Mucosa of descending colon (tissue), 3 donors: ENCODE measurements around the gene DNAI2. TPM values are rescaled to one million over a fixed set of nuclear protein-coding genes. Genes with fewer than 3 reads are reported as not detected.

Source experiments
- ATAC-seq: fragments of 200-7000 bp; cut with Tn5 transposase; one replicate; pipeline ENCODE4 v1.9.1; 2020; ENCODE audit warnings: mild to moderate bottlenecking, moderate library complexity
- DNase-seq, 3 donors: peaks; one replicate each; pipeline ENCODE4 v3.0.0-alpha.2; 2020
- H3K36me3 ChIP-seq: fragments of 200-600 bp; one replicate; pipeline ENCODE4 v1.8.0; 2021; ENCODE audit warnings: low read depth, mild to moderate bottlenecking
- H3K4me1 ChIP-seq: fragments of 200-600 bp; one replicate; pipeline ENCODE4 v1.8.0; 2021; ENCODE audit warnings: low read depth, mild to moderate bottlenecking
- H3K4me3 ChIP-seq: fragments of 200-600 bp; one replicate; pipeline ENCODE4 v1.8.0; 2021; ENCODE audit warnings: mild to moderate bottlenecking
- H3K9me3 ChIP-seq: fragments of 200-600 bp; one replicate; pipeline ENCODE4 v1.8.0; 2021; ENCODE audit warnings: mild to moderate bottlenecking
- CTCF ChIP-seq: fragments of 200-600 bp; IDR thresholded peaks from one replicate; pipeline ENCODE4 v1.8.0; 2022; ENCODE audit warnings: antibody characterized with exemption, mild to moderate bottlenecking
- intact Hi-C, 2 donors: fragments of 100-400 bp; cut with DNase I in 1 of 2; cut with micrococcal nuclease in 1 of 2; formaldehyde crosslinking; loops; one replicate each; pipeline versions ENCODE4 v1.11.0 to v1.11.1; 2022; cut with DNase I, micrococcal nuclease
- total RNA-seq, 3 donors: library from RNA; stranded (reverse); fragmentation: NEBNext Ultra II Directional in 2 of 3; extraction: Animal tissue kit (Norgen Biotek cat#: 25700) in 2 of 3; gene quantifications; one replicate each; pipeline versions ENCODE4 v1.2.1 to v1.2.4, GENCODE V29; 2021 to 2023
- donor health status: DM: no; HTN: no; CAD: no; lungs with moderate emphysema.
- donor health status: DM: no; HTN: no; CAD: no.
- donor health status: DM: no; HTN: yes; CAD: no.

The DNAI2 gene
- total RNA-seq, 3 donors from 2014 or later, result not detected

GRCh38 chr17:74307984-74308773 lies 34.1 kb downstream of the DNAI2 start:
- TF ChIP-seq CTCF, result no peak
- Histone ChIP-seq H3K9me3 (no peaks in the 10 kb centered on the region), H3K36me3 (no peaks in the 10 kb centered on the region), H3K4me1 (no peaks in the 10 kb centered on the region), H3K4me3 (no peak overlapping the region)
- intact Hi-C loops, result no loop called here
- DNase-seq (no peak), ATAC-seq (no peak)

GRCh38 chr17:74309902-74310301 lies 35.9 kb downstream of the DNAI2 start:
- ATAC-seq (no peak), DNase-seq (no peak)
- TF ChIP-seq CTCF, result no peak
- Histone ChIP-seq H3K4me1 (no peaks in the 10 kb centered on the region), H3K36me3 (no peaks in the 10 kb centered on the region), H3K9me3 (no peaks in the 10 kb centered on the region), H3K4me3 (no peak overlapping the region)
- intact Hi-C loops, result no loop called here

- intact Hi-C loops, result no loop called here
- no peak for ATAC-seq
- Histone ChIP-seq H3K4me3 (no peak overlapping the region), H3K9me3 (no peaks in the 10 kb centered on the region), H3K4me1 (no peaks in the 10 kb centered on the region), H3K36me3 (no peaks in the 10 kb centered on the region)
- TF ChIP-seq CTCF, result no peak
- no peak for DNase-seq
Measured at GRCh38 chr17:74314877-74315276, 40.8 kb downstream of the DNAI2 start.

GRCh38 chr17:74316220-74316619 lies 42.2 kb downstream of the DNAI2 start:
- H3K4me3 ChIP-seq, result no peak overlapping the region
- intact Hi-C loops, result no loop called here

GRCh38 chr17:74317071-74317470 lies 43.0 kb downstream of the DNAI2 start:
- no peak for ATAC-seq
- no peak for DNase-seq
- H3K4me1 ChIP-seq, result no peaks in the 10 kb centered on the region
- intact Hi-C loops, result no loop called here
- H3K36me3 ChIP-seq, result no peaks in the 10 kb centered on the region
- no peaks in the 10 kb centered on the region for H3K9me3 ChIP-seq
- no peak for TF ChIP-seq CTCF
- H3K4me3 ChIP-seq, result no peak overlapping the region

More at GRCh38 chr17:74316220-74316619, 42.2 kb downstream of the DNAI2 start:
- H3K4me1 ChIP-seq, result no peaks in the 10 kb centered on the region
- DNase-seq (no peak), ATAC-seq (no peak)
- no peaks in the 10 kb centered on the region for H3K36me3 ChIP-seq
- no peaks in the 10 kb centered on the region for H3K9me3 ChIP-seq
- no peak for TF ChIP-seq CTCF
